NOMO-1 treated with DMSO at 0.1 percent for 48 hours (cell line): ENCODE measurements around the gene CDH3.

Source experiments
- DNase-seq: peaks from one replicate; lab custom pipeline; 2025; ENCODE audit not compliant: unreplicated experiment; lab: John Stamatoyannopoulos, UW

Gene CDH3

DNA sequence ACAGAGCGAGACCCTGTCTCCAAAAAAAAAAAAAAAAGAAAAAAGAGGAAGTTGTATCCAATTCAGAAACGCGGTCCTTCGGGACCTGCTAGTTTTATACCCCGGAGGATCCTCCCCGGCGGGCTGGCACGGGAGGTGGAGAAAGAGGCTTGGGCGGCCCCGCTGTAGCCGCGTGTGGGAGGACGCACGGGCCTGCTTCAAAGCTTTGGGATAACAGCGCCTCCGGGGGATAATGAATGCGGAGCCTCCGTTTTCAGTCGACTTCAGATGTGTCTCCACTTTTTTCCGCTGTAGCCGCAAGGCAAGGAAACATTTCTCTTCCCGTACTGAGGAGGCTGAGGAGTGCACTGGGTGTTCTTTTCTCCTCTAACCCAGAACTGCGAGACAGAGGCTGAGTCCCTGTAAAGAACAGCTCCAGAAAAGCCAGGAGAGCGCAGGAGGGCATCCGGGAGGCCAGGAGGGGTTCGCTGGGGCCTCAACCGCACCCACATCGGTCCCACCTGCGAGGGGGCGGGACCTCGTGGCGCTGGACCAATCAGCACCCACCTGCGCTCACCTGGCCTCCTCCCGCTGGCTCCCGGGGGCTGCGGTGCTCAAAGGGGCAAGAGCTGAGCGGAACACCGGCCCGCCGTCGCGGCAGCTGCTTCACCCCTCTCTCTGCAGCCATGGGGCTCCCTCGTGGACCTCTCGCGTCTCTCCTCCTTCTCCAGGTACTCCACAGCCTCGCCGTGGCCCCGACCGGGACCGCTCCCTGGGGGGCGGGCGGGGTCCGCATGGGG lies at the start of gene CDH3:
Gene CDH3, plus strand, starts transcription at position 596 of the 779 bp plus-strand sequence. Its CDS starts 70 bp downstream, at position 666.
- no peak for DNase-seq

DNA sequence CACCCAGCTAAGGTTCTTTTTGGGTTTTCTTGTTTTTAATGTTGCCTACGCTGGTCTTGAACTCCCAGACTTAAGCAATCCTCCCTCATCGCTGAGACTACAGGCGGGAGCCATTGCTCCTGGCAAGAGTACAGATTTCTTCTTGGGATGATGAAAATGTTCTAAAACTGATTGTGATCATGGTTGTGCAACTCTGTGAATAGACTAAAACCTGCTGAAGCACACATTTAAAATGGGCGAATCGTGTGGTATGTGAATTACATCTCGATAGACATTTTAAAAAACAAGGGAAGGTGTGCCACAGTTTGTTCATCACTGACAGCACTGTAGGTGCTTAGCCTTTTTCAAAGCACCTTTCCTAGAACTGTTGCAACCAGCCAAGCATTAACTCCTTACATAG lies 48.8 kb upstream of the CDH3 start:
- DNase-seq, result no peak

DNA sequence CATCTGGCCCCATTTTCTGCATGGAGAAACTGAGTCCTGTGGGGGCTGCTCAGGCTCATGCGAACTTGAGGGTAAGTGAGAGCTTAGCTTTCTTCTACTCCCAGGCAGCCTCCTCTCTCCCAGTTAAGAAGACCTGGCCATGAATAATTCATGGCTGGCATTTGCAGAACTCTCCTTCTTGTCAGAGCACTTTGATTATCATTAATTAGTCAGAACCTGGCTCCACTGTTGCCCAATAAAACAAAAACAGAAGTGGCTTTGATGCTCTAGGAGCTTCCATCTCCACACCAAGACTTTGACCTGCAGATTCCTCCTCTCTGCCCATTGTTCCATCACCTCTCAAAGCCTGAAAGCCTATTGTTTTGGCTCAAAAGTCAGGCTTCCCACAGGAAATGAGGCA lies 45.5 kb upstream of the CDH3 start:
- DNase-seq, result no peak

DNA sequence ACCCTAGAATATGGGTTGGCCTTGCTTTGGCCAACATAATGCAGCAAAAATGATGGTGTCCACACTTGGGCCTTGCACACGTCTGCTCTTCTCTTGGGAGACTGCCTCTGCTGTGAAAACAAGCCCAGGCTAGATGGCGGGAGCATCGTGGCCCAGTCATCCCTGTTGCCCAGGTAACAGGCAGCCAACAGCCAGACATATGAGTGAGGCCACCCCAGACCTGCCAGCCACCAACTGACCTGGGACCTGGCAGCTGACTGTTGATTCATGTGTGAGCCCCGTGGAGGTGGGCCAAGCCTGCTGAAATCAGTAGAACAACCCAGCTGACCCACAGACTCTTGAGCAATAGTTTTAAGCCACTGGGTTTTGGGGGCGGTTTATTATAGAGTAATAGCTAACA lies 39.4 kb upstream of the CDH3 start:
- DNase-seq, result no peak

DNA sequence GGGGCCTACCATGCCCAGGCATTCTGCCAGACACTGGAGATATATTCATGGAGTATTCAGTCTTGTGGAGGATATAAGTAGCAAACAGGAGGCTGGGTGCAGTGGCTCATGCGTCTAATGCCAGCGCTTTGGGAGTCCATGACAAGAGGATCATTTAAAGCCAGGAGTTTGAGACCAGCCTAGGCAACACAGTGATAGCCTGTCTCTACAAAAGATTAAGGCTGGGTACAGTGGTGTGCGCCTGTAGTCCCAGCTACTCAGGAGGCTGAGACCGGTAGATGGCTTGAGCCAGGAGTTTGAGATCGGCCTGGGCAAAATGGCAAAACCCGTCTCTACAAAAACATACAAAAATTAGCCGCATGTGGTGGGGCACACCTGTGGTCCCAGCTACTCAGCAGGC lies 37.7 kb upstream of the CDH3 start:
- DNase-seq, result no peak

DNA sequence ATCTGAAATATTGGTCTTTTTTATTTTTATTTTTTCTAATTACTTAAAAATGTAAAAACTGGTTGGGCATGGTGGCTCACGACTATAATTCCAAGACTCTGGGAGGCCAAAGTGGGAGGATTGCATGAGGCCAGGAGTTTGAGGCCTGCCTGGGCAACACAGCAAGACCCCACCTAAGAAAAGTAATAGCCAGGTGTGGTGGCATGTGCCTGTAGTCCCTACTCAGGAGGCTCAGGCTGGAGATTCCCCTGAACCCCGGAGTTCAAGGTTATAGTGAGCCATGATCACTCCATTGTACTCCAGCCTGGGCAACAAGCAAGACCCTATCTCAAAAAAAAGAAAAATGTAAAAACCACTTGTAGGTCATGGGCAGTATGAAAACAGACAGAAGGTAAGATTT lies 36.8 kb upstream of the CDH3 start:
- no peak for DNase-seq

DNA sequence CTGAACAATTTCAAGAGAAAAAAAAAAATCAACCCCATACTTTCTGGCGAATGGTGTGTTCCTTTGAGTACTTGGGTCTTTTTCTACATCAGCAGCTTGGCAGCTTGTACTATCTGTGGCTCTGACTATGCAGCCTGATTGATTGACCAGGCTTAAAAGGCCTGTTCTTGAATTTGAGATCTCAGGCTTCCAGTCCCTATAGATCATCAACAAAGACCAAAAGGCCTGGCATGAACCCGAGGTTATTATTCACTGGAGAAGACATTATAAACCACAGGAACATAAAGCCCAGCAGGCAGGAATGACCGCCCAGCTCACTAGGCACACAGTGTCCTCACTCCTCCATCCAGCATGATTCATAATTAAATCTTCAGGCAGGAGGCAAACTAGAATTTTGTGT lies 32.1 kb upstream of the CDH3 start:
- no peak for DNase-seq

DNA sequence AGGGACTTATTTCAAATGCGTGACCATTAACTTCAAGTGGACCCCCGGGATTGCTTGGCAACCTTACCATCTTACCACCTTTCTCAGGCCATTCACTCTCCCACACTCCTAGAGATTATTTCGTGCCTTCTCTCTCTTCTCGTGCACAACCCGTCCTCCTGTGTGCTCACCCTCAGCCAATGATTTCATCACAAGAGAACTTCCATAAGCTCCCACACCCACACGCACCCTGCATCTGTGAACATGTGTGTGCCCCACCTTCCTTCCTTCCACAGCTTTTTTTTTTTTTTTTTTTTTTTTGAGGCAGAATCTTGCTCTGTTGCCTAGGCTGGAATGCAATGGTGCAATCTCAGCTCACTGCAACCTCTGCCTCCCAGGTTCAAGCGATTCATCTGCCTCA lies 27.4 kb upstream of the CDH3 start:
- no peak for DNase-seq

DNA sequence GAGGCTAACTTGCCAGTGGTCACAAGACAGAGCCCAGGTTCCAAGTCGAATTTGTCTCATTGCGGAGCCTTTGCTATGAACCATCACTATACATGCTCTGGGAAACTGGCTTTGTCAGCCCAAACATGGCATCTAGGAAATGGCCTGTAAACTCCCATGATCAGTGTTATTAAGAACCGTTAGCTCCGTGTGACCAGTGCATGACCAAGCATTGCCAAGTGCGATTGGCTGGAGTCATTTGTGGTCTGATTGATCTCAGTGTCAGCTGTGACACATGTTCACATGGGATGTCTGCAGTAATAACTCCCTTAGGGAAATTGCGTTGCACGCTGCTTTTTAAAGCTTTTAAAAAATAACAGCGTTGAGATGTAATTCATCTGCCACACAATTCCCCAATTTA lies 18.6 kb upstream of the CDH3 start:
- no peak for DNase-seq

DNA sequence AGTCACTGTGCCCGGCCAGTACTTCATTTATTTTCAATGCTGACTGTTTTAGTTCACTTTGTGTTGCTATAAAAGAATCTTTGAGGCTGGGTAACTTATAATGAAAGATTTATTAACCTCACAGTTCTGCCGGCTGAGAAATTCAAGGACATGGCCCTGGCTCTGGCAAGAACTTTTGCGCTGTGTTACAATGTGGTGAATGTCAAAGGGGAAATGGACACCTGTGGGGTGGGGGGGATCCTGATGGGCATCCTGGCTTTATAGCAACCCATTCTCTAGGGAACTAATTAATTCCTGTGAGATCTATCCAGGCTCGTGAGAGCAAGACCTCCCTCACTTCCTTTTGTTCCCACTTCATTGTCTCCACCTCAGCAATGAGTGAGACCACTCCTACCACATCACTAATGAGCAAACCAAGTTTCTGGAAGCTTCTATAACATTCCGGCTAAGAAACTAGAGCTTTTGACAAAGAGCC lies 17.1 kb upstream of the CDH3 start:
- DNase-seq, result no peak

DNA sequence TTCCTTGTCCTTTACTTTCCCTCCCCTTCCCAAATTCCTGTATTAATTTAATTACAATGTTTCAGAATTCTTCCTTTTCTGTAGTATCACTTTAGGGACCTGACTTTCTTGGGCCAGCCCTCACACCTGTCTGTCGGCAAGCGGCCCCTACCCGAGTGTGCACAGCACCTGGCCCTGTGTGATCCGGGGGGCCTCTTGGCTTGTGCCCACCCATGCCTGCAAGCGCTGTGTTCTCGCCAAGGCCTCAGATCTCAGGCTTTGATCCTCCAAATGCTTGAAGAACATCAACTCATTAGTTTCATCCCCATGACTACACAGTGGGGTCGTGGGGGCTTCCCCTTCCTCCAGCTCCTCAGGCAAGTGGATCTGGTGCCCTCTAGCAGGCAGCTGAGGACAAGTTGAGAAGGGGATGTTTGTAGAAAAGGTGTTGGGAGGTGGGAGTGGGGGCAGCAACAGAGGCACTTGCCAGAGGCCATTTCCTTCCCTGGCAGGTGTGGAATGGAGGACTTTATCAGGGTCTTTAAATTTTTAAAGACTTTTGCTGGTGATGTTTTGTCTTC lies 15.7 kb upstream of the CDH3 start:
- no peak for DNase-seq

DNA sequence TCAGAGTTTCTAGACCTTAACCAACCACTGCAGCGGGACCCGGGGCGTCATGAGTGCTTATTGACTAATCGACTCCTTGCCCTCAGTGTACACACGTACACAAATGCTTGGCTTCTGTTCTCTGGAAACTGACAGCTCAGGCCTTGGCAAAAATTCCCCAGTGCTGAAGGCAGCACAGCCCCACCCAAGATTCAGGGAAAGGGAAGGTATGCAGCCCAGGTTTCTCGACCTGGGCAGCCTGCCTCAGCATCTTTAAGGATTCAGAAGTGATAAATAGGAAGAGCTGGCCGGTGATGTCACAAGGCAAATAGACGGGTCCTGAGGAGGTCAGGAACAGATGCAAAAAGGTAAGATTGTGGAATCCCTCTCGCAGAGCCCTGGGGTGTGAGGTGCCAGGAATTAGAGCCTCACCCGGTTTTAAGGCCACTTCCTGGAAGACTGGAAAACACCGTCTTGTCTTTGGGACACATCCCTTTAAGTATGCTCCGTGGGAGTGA lies 9.0 kb upstream of the CDH3 start:
- no peak for DNase-seq

DNA sequence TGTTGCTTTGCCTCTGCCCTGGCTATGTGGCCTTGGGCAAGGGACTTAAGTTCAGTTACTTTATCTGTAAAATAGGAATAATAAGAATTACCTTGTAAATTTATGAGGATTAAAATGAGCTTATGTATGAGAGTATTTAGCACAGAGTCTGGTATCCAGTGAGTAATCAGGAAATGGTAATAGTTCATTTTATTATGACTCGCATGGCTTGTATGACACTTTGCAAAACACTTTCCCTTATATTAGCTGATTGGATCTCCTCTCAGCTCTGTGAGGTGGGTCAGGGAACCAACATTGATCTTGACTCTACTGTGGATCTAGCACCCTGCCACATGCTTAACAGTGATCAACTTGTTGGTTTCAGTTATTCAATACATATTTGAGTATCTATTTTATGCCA lies 8.3 kb upstream of the CDH3 start:
- DNase-seq, result no peak

DNA sequence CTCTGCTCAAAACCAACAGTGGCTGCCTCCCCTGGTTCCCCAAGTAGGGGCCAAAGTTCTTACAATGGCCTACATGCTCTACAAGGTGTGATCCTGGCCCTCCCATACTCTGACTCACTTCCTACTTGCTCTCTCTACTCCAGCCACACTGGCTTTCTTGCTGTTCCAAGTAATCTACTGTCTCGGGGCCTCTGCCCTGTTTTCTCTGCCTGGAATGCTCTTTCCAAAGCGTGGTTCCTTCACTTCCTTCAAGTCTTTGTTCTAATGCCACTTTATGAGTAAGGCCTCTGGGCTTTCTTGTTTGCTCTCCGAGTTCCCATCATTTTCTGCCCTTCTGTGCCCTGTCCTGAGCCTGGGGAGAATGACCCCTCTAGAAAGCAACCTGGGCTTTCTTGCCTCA lies 4.1 kb upstream of the CDH3 start:
- DNase-seq, result no peak

DNA sequence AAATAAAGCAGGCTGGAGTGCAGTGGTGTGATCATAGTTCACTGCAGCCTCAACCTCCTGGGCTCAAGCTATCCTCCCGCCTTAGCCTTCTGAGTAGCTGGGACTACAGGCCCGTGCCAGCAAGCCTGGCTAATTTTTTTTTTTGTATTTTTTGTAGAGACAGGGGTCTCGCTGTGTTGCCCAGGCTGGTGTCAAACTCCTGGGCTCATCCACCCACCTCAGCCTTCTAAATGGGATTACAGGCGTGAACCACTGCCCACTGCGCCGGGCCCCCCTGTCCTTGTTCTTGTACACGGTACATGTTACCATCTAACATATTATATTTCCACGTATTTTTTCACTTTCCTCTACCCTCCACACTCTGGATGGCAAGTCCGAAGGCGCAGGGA lies 3.1 kb upstream of the CDH3 start:
- no peak for DNase-seq

DNA sequence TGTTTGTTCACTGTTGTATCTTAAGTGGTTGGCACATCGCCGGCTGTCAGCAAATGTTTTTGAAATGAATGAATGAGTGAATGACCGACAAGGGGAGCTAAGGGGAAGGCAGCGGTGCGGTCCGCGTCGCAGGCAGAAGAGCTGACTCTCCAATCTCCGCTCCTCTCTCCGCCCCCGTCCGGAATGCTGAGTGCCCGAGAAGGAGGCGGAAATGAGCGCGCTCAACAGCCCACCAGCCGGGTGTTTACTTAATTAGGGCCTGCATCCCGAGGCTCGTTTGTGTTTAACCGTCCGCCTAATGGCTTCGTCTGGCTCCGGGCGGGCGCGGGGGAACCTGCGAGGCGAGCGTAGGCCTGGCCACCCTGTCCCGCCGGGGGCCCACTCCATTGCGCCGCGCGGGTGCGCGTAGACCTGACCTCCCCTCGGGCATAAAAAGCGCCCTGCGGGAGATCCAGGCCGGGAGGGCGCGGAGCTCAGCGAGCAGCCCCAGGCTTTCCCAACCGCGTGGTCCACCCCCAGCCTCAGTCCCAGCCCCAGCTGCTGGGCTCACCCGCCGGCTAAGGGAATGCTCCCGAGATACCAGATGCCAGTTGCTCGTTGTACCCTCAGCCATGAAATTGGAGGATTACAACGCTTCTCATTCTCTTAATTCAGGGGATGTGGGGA lies 2.5 kb upstream of the CDH3 start:
- DNase-seq, result no peak

DNA sequence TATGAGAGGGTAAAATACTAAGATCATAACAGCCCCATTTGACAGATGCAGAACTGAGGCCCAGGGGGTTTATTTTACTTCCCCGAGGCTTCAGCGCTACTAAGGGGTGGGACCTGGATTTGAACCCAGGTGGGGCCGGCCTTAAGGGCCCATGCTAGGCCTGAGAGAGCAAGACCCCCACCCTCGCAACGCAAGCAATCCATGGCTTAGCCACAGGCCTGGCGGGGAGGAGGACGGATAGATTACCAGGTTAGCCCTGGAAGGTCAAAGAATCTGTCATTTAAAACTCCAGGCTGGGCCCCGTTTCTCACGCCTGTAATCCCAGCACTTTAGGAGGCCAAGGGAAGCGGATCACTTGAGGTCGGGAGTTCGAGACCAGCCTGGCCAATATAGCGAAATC lies 1.9 kb upstream of the CDH3 start:
- no peak for DNase-seq

DNA sequence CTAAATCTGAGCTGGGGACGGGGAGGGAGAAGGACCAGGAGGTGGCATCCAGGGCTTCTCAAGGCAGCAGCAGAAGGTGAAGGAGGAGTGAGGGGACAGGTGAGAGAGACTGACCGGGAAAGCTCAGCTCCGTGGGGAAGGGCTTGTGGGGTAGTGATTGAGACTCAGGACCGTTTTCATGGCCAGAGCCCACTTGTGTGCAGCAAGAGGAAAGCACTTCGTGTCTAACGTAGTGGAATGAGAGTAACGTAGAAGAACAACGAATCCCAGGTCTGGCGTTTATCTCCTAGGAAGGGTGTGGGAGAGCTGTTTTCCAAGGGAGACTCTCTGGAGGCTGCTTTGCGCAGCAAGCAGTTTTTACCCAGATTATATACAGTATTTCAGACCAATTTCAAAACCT lies 1.3 kb upstream of the CDH3 start:
- no peak for DNase-seq

DNA sequence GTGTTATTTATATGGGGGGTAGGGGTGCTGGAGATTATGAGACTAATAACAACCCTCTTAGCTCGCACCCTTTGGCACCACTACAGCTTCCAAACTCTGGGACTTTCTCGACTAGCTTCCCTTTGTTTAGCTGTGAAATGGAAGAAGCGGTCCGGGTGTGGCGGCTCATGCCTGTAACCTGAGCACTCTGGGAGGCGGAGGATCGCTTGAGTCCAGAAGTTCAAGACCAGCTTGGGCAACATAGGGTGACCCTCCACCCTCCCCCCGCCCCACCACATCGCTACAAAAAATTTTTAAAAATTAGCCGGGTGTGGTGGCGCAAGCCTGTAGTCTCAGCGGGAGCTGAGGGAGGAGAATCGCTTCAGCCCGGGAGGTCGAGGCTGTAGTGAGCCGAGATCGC lies 814 bp upstream of the CDH3 start:
- no peak for DNase-seq

DNA sequence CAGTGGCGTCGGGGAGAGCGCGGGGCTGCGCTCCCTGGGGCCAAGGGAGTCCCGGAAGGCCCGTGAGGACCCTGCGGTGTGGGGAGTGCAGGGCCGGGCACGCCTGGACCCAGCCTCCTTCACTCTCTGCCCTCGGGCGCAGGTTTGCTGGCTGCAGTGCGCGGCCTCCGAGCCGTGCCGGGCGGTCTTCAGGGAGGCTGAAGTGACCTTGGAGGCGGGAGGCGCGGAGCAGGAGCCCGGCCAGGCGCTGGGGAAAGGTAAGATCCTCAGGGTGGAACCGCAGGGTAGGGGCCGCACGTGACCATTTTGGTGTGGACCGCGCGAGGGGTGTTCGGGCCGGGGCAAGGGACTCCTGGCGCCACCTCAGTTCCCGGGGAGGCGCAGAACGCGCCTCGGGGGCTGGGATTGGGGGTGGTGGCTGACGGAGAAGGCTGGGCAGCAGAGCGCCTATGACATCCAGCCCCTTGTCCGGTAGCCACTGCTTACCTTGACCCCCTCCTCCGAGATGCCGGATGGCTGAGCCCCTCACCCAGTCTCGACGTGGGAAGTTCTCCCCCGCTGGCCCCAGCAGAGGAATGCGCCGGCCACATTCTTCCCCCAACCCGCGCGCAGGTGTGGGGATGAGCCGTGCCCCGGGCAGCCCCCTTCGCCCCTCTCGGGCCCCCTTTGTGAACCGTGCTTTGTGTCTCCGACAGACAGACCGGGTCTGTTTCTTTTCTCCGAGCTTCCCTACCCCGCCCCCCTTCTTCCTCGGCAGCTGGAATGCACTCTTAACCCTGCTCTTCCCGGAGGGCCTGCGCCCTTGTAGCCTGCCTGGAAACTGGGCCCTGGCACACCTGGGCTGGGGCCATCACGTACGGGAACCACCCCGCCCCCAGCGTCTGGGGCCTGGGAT lies 631 bp downstream of the CDH3 start:
- DNase-seq, result no peak

DNA sequence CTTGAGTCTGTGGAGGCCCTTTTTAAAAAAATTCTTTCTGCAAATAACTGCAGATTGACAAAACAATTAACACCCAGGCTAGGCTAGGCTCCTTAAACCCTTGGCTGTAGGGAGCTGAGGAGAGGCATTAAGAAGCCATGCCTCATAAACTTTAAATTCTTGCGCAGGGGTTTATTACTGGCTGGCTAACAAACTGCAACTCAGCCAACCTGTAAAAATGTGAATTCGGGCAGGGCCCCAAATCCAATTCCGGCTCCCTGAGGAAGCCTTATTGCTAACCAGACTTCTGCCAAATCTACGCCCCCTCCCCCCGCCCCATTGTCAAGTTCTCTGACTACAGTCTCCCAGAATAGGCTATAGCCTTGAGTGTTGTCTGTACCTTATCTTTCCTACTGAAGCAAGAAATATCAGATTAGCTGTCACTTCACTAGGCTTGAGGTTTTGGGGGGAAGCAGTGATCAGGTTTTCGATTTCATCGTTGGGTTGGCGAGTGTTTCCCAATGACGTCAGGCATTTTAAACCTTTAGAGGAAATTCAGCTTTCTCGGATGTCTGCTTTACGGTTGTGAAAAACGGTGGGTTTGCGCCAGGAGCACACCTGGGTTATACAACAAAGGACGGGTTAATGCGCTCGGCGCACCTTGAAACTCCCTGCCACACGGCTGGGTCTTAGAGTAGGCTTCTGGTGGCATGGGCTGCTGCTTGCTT lies 2.0 kb downstream of the CDH3 start:
- no peak for DNase-seq
